ENCODE data around the gene LRIG2. TPM values are rescaled to one million over a fixed set of nuclear protein-coding genes. Genes with fewer than 3 reads are reported as not detected.

Gene LRIG2
- total RNA-seq, 4 donors from 2014 or later: 17.4 to 27.1 (median 22.5) TPM

- intact Hi-C loops (cut with DNase I; ENCODE audit: low total_unique reads): no loop called here
- TF ChIP-seq CTCF (IDR thresholded peaks at IDR 0.05) (no peak), POLR2A (IDR thresholded peaks at IDR 0.05) (no peak)
- no peak for DNase-seq (ENCODE audit: low spot score in 2 of 2)
- no peak overlapping the region for H3K4me3 ChIP-seq (ENCODE audit: low read depth, poor library complexity, severe bottlenecking)
- 61 to 64% methylated on average over 5 of the region's 5 CpGs for WGBS, 2 donors
Measured at GRCh38 chr1:113109908-113110554, 37.0 kb downstream of the LRIG2 start.

GRCh38 chr1:113118266-113118665, 45.3 kb downstream of the LRIG2 start:
- H3K4me3 ChIP-seq (ENCODE audit: low read depth, poor library complexity, severe bottlenecking): no peak overlapping the region
- DNase-seq (ENCODE audit: low spot score in 2 of 2): no peak
- intact Hi-C loops (cut with DNase I; ENCODE audit: low total_unique reads): no loop called here
- TF ChIP-seq POLR2A (IDR thresholded peaks at IDR 0.05): no peak
- TF ChIP-seq CTCF (IDR thresholded peaks at IDR 0.05): no peak

GRCh38 chr1:113123737-113124136, 50.7 kb downstream of the LRIG2 start:
- no peak overlapping the region for H3K4me3 ChIP-seq (ENCODE audit: low read depth, poor library complexity, severe bottlenecking)
- intact Hi-C loops (cut with DNase I; ENCODE audit: low total_unique reads): no loop called here
- DNase-seq (ENCODE audit: low spot score in 2 of 2): no peak
- no peak for TF ChIP-seq CTCF (IDR thresholded peaks at IDR 0.05)
- TF ChIP-seq POLR2A (IDR thresholded peaks at IDR 0.05): no peak
- 90 to 94% methylated on average over 3 of the region's 3 CpGs for WGBS, 2 donors

- no peak for DNase-seq (ENCODE audit: low spot score in 2 of 2)
- WGBS, 2 donors: 56 to 62% methylated on average over 1 of the region's 1 CpG
- H3K4me3 ChIP-seq (ENCODE audit: low read depth, poor library complexity, severe bottlenecking): no peak overlapping the region
- intact Hi-C loops (cut with DNase I; ENCODE audit: low total_unique reads): no loop called here
- TF ChIP-seq POLR2A (IDR thresholded peaks at IDR 0.05): no peak
- no peak for TF ChIP-seq CTCF (IDR thresholded peaks at IDR 0.05)
Measured at GRCh38 chr1:113124366-113124765, 51.4 kb downstream of the LRIG2 start.

GRCh38 chr1:113125517-113125916, 52.5 kb downstream of the LRIG2 start:
- DNase-seq (ENCODE audit: low spot score in 2 of 2): no peak
- intact Hi-C loops (cut with DNase I; ENCODE audit: low total_unique reads): no loop called here
- no peak overlapping the region for H3K4me3 ChIP-seq (ENCODE audit: low read depth, poor library complexity, severe bottlenecking)
- WGBS, 2 donors: 59 to 63% methylated on average over 3 of the region's 3 CpGs
- TF ChIP-seq CTCF (IDR thresholded peaks at IDR 0.05) (no peak), POLR2A (IDR thresholded peaks at IDR 0.05) (no peak)

GRCh38 chr1:113126207-113126606, 53.2 kb downstream of the LRIG2 start:
- intact Hi-C loops (cut with DNase I; ENCODE audit: low total_unique reads): no loop called here
- no peak for DNase-seq (ENCODE audit: low spot score in 2 of 2)
- TF ChIP-seq POLR2A (IDR thresholded peaks at IDR 0.05): no peak
- no peak for TF ChIP-seq CTCF (IDR thresholded peaks at IDR 0.05)
- no peak overlapping the region for H3K4me3 ChIP-seq (ENCODE audit: low read depth, poor library complexity, severe bottlenecking)
- 91 to 95% methylated on average over 2 of the region's 2 CpGs for WGBS, 2 donors

All from lower leg skin (tissue), 4 donors.